GM21526 (cell line): ENCODE measurements around the gene MYH14.

Experiments
- ATAC-seq: cut with Tn5 transposase; IDR thresholded peaks from one replicate; pipeline ENCODE4 v1.9.1; 2021; ENCODE audit warnings: moderate library complexity; ENCODE audit not compliant: unreplicated experiment, low FRiP score

Gene MYH14

GRCh38 chr19:50313812-50314536 lies 110.6 kb downstream of the MYH14 start:
- no peak for ATAC-seq

GRCh38 chr19:50314724-50315708 lies 111.6 kb downstream of the MYH14 start:
- no peak for ATAC-seq

GRCh38 chr19:50315773-50316448 lies 112.5 kb downstream of the MYH14 start:
- ATAC-seq, result no peak

- ATAC-seq, result no peak
Measured at GRCh38 chr19:50317115-50317514, 113.7 kb downstream of the MYH14 start.

- ATAC-seq, result no peak
Measured at GRCh38 chr19:50318438-50318837, 115.0 kb downstream of the MYH14 start.

- ATAC-seq, result no peak
Measured at GRCh38 chr19:50319156-50319555, 115.7 kb downstream of the MYH14 start.

GRCh38 chr19:50320051-50320450 lies 116.6 kb downstream of the MYH14 start:
- ATAC-seq, result no peak

GRCh38 chr19:50320596-50320995 lies 117.2 kb downstream of the MYH14 start:
- no peak for ATAC-seq

- no peak for ATAC-seq
Measured at GRCh38 chr19:50321831-50322230, 118.4 kb downstream of the MYH14 start.

GRCh38 chr19:50322234-50322633 lies 118.8 kb downstream of the MYH14 start:
- no peak for ATAC-seq

GRCh38 chr19:50322931-50323781 lies 119.7 kb downstream of the MYH14 start:
- ATAC-seq, result no peak

GRCh38 chr19:50323782-50324133 lies 120.3 kb downstream of the MYH14 start:
- no peak for ATAC-seq

GRCh38 chr19:50324331-50324730 lies 120.9 kb downstream of the MYH14 start:
- ATAC-seq, result no peak

GRCh38 chr19:50325310-50326100 lies 122.1 kb downstream of the MYH14 start:
- ATAC-seq, result peak; percentile 26

- ATAC-seq, result no peak
Measured at GRCh38 chr19:50326101-50326664, 122.8 kb downstream of the MYH14 start.

- ATAC-seq, result no peak
Measured at GRCh38 chr19:50327013-50327412, 123.6 kb downstream of the MYH14 start.

- ATAC-seq, result no peak
Measured at GRCh38 chr19:50327461-50328223, 124.2 kb downstream of the MYH14 start.

GRCh38 chr19:50328224-50328872 lies 124.9 kb downstream of the MYH14 start:
- no peak for ATAC-seq
